ENCODE data around the gene RPP25L.

DNA sequence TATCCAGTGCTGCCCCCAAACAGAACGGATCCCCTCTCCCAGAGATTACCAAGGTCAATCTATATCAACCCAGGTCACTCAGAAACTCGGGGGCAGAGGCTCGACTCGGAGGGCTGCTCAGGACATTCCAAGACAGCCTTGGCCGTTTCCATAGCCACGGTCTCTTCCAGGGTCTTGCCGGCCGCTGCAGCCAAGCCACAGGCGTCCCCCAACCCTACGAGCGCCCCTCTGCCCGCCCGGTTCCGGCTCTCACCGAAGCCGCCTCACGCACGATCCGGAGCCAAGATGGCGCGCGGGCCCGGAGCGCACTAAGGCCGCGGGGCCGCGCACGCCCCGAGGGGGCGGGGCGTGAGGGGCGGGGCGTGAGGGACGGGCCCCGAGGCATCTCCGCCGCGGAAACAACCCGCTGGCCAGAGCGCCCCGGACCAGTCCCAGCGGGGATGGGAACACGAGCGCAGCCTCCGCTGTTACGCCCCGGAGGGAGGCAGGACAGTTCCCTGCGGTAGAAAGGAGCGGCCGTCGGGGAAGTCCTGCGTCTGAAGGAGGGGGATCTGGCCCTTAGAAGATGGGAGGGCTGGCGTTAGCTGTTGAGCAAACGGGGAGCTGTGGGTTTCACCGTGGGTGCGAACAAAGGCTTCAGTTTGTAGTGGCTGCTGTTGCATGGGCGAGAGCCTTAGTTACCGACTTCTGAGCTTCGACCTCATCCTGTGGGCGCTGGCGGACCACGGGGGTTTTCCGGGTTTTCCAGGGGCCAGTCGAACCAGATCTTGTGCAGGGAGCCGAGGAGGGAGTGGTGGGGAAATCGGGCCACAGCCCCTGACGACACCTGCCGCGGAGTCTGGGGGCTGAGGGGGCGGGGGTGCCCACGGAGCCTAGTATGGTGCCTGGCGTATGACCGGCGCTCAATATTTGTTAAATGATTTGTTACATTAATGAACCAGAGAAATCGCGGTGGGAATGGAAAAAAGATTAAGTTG lies at the start of gene RPP25L:
- TF ChIP-seq EZH2phosphoT487 (IDR thresholded peaks at IDR 0.05; ENCODE audit: low read length) = no peak
- TF ChIP-seq, protein P1, sequence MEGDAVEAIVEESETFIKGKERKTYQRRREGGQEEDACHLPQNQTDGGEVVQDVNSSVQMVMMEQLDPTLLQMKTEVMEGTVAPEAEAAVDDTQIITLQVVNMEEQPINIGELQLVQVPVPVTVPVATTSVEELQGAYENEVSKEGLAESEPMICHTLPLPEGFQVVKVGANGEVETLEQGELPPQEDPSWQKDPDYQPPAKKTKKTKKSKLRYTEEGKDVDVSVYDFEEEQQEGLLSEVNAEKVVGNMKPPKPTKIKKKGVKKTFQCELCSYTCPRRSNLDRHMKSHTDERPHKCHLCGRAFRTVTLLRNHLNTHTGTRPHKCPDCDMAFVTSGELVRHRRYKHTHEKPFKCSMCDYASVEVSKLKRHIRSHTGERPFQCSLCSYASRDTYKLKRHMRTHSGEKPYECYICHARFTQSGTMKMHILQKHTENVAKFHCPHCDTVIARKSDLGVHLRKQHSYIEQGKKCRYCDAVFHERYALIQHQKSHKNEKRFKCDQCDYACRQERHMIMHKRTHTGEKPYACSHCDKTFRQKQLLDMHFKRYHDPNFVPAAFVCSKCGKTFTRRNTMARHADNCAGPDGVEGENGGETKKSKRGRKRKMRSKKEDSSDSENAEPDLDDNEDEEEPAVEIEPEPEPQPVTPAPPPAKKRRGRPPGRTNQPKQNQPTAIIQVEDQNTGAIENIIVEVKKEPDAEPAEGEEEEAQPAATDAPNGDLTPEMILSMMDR (IDR thresholded peaks at IDR 0.05; ENCODE audit: low read length) = no peak

All from MM.1S (cell line).